ENCODE results near the gene KIF6.
A peak's percentile ranks its signal among the peaks of the same experiment; 100 is the strongest.

KIF6 gene

GRCh38 chr6:39350723-39351505 is 374.3 kb downstream of the KIF6 start:
- peak overlapping the region; percentile 60 for H3K27ac ChIP-seq
- no peaks in the 10 kb centered on the region for H3K9me3 ChIP-seq
- H3K27me3 ChIP-seq = no peaks in the 10 kb centered on the region
- H4K20me1 ChIP-seq = no peaks in the 10 kb centered on the region
- H3K36me3 ChIP-seq = no peaks in the 10 kb centered on the region
- no peak for TF ChIP-seq Cebpa-rat (IDR thresholded peaks at IDR 0.05)
- no peak overlapping the region for H3K4me3 ChIP-seq
- H3K9ac ChIP-seq = no peak overlapping the region; the same call in 1 of the 2 replicates
- peaks cover 51% of the 10 kb centered on the region for H3K4me1 ChIP-seq
- peak overlapping the region; percentile 76 for H3K4me2 ChIP-seq

GRCh38 chr6:39348740-39349139 is 376.5 kb downstream of the KIF6 start:
- Histone ChIP-seq H3K4me1 (peaks cover 72% of the 10 kb centered on the region), H3K4me3 (no peak overlapping the region), H3K9me3 (peaks cover 7% of the 10 kb centered on the region; the same call in 1 of the 2 replicates), H3K27me3 (no peaks in the 10 kb centered on the region), H3K27ac (no peak overlapping the region), H3K9ac (no peak overlapping the region), H3K36me3 (no peaks in the 10 kb centered on the region), H4K20me1 (no peaks in the 10 kb centered on the region), H3K4me2 (no peak overlapping the region)
- no peak for TF ChIP-seq Cebpa-rat (IDR thresholded peaks at IDR 0.05)

- Histone ChIP-seq H3K4me1 (peaks cover 79% of the 10 kb centered on the region), H3K4me3 (no peak overlapping the region), H3K27me3 (no peaks in the 10 kb centered on the region), H3K27ac (0 out of 2 replicates have a peak overlapping the region, but pooled peaks have one; percentile 31), H3K9me3 (peaks cover 9% of the 10 kb centered on the region; the same call in 1 of the 2 replicates), H3K4me2 (peak overlapping the region; percentile 68), H3K36me3 (no peaks in the 10 kb centered on the region), H4K20me1 (no peaks in the 10 kb centered on the region), H3K9ac (no peak overlapping the region)
- no peak for TF ChIP-seq Cebpa-rat (IDR thresholded peaks at IDR 0.05)
Measured at GRCh38 chr6:39347906-39348585, 377.2 kb downstream of the KIF6 start.

GRCh38 chr6:39347206-39347605 is 378.0 kb downstream of the KIF6 start:
- no peak overlapping the region for H3K9ac ChIP-seq
- H3K27ac ChIP-seq = peak overlapping the region; percentile 31; the same call in 1 of the 2 replicates
- H3K4me1 ChIP-seq = peaks cover 83% of the 10 kb centered on the region
- H4K20me1 ChIP-seq = no peaks in the 10 kb centered on the region
- no peaks in the 10 kb centered on the region for H3K36me3 ChIP-seq
- no peaks in the 10 kb centered on the region for H3K27me3 ChIP-seq
- TF ChIP-seq Cebpa-rat (IDR thresholded peaks at IDR 0.05) = no peak
- H3K4me2 ChIP-seq = peak overlapping the region; percentile 68
- H3K9me3 ChIP-seq = peaks cover 9% of the 10 kb centered on the region; the same call in 1 of the 2 replicates
- H3K4me3 ChIP-seq = no peak overlapping the region

- Histone ChIP-seq H3K36me3 (no peaks in the 10 kb centered on the region), H3K27me3 (no peaks in the 10 kb centered on the region), H3K4me2 (no peak overlapping the region)
Measured at GRCh38 chr6:39344821-39345280, 380.4 kb downstream of the KIF6 start.

GRCh38 chr6:39343396-39343870 is 381.8 kb downstream of the KIF6 start:
- Histone ChIP-seq H4K20me1 (no peaks in the 10 kb centered on the region), H3K27ac (peak overlapping the region; percentile 96), H3K4me3 (0 out of 2 replicates have a peak overlapping the region, but pooled peaks have one; percentile 5), H3K4me2 (peak overlapping the region; percentile 86), H3K9ac (peak overlapping the region; percentile 81), H3K4me1 (peaks cover 97% of the 10 kb centered on the region), H3K36me3 (no peaks in the 10 kb centered on the region), H3K9me3 (peaks cover 9% of the 10 kb centered on the region; the same call in 1 of the 2 replicates), H3K27me3 (no peaks in the 10 kb centered on the region)
- TF ChIP-seq Cebpa-rat (IDR thresholded peaks at IDR 0.05) = no peak

More at GRCh38 chr6:39344821-39345280, 380.4 kb downstream of the KIF6 start:
- peaks cover 83% of the 10 kb centered on the region for H3K4me1 ChIP-seq
- H4K20me1 ChIP-seq = no peaks in the 10 kb centered on the region
- TF ChIP-seq Cebpa-rat (IDR thresholded peaks at IDR 0.05) = no peak
- H3K4me3 ChIP-seq = no peak overlapping the region
- no peak overlapping the region for H3K9ac ChIP-seq
- H3K27ac ChIP-seq = 0 out of 2 replicates have a peak overlapping the region, but pooled peaks have one; percentile 96
- H3K9me3 ChIP-seq = peaks cover 9% of the 10 kb centered on the region; the same call in 1 of the 2 replicates

- H3K9ac ChIP-seq = peak overlapping the region; percentile 81
- no peaks in the 10 kb centered on the region for H3K27me3 ChIP-seq
- H3K4me2 ChIP-seq = peak overlapping the region; percentile 86
- no peaks in the 10 kb centered on the region for H3K36me3 ChIP-seq
- H3K27ac ChIP-seq = peak overlapping the region; percentile 96
- no peaks in the 10 kb centered on the region for H4K20me1 ChIP-seq
- TF ChIP-seq Cebpa-rat (IDR thresholded peaks at IDR 0.05) = no peak
- 0 out of 2 replicates have a peak overlapping the region, but pooled peaks have one; percentile 5 for H3K4me3 ChIP-seq
- peaks cover 9% of the 10 kb centered on the region; the same call in 1 of the 2 replicates for H3K9me3 ChIP-seq
- H3K4me1 ChIP-seq = peaks cover 97% of the 10 kb centered on the region
Measured at GRCh38 chr6:39342692-39343395, 382.4 kb downstream of the KIF6 start.

- peak overlapping the region; percentile 81; the same call in 1 of the 2 replicates for H3K9ac ChIP-seq
- peak overlapping the region; percentile 96 for H3K27ac ChIP-seq
- peaks cover 96% of the 10 kb centered on the region for H3K4me1 ChIP-seq
- H3K4me3 ChIP-seq = no peak overlapping the region
- H3K27me3 ChIP-seq = no peaks in the 10 kb centered on the region
- H3K4me2 ChIP-seq = peak overlapping the region; percentile 86
- no peak for TF ChIP-seq Cebpa-rat (IDR thresholded peaks at IDR 0.05)
- H4K20me1 ChIP-seq = no peaks in the 10 kb centered on the region
- peaks cover 9% of the 10 kb centered on the region; the same call in 1 of the 2 replicates for H3K9me3 ChIP-seq
- no peaks in the 10 kb centered on the region for H3K36me3 ChIP-seq
Measured at GRCh38 chr6:39341937-39342336, 383.3 kb downstream of the KIF6 start.

GRCh38 chr6:39341352-39341751 is 383.9 kb downstream of the KIF6 start:
- Histone ChIP-seq H3K4me1 (peaks cover 95% of the 10 kb centered on the region), H3K27ac (no peak overlapping the region), H3K9me3 (peaks cover 9% of the 10 kb centered on the region; the same call in 1 of the 2 replicates), H3K27me3 (no peaks in the 10 kb centered on the region), H3K4me2 (peak overlapping the region; percentile 86), H3K9ac (no peak overlapping the region; the same call in 1 of the 2 replicates), H3K4me3 (no peak overlapping the region), H3K36me3 (no peaks in the 10 kb centered on the region), H4K20me1 (no peaks in the 10 kb centered on the region)
- no peak for TF ChIP-seq Cebpa-rat (IDR thresholded peaks at IDR 0.05)
